Tibial nerve (tissue), 4 donors: ENCODE results near the gene NFAT5.

Experiments
- EP300 ChIP-seq, 2 donors: sonication (generic); formaldehyde crosslinking; IDR thresholded peaks; one replicate each; pipeline ENCODE4 v1.6.1; 2017; ENCODE audit warnings: antibody characterized with exemption in 2 of 2, mild to moderate bottlenecking in 1 of 2
- POLR2A ChIP-seq, 2 donors: fragments of 450-650 bp; IDR thresholded peaks; one replicate each; pipeline ENCODE4 v1.6.1; 2017; ENCODE audit warnings: antibody characterized with exemption in 2 of 2, mild to moderate bottlenecking in 2 of 2, moderate library complexity in 2 of 2
- TF ChIP-seq, protein P1 (sequence below), 5 experiments: fragments of 200-600 bp in 3 of 5; fragments of 450-650 bp in 2 of 5; sonication (generic) in 3 of 5; IDR thresholded peaks; one replicate each; pipeline ENCODE4 v1.5.1; 2016 to 2019; ENCODE audit warnings: antibody characterized with exemption in 5 of 5, mild to moderate bottlenecking in 3 of 5, moderate library complexity in 2 of 5

DNA sequence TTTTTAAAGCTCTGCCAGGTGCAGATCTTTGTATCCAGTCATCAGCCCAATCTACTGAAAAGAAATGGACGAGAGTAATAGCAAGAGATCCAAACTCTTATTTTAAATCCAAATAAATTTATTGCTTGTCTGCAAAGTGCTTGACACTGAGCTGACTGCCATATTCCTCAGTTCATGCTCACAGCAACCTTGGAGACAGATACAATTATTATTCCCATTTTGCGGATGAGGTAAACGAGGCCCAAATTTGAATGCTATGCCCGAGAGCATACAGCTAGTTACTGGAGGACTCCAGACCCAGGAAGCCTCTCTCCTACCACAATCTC lies 188.3 kb downstream of the NFAT5 start:
- TF ChIP-seq, protein P1, sequence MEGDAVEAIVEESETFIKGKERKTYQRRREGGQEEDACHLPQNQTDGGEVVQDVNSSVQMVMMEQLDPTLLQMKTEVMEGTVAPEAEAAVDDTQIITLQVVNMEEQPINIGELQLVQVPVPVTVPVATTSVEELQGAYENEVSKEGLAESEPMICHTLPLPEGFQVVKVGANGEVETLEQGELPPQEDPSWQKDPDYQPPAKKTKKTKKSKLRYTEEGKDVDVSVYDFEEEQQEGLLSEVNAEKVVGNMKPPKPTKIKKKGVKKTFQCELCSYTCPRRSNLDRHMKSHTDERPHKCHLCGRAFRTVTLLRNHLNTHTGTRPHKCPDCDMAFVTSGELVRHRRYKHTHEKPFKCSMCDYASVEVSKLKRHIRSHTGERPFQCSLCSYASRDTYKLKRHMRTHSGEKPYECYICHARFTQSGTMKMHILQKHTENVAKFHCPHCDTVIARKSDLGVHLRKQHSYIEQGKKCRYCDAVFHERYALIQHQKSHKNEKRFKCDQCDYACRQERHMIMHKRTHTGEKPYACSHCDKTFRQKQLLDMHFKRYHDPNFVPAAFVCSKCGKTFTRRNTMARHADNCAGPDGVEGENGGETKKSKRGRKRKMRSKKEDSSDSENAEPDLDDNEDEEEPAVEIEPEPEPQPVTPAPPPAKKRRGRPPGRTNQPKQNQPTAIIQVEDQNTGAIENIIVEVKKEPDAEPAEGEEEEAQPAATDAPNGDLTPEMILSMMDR (IDR thresholded peaks at IDR 0.05) = no peak
- TF ChIP-seq EP300 (IDR thresholded peaks at IDR 0.05) = no peak
- no peak for TF ChIP-seq POLR2A (IDR thresholded peaks at IDR 0.05)
